Measurements from ENCODE around the gene NAV2.
A peak's percentile ranks its signal among the peaks of the same experiment; 100 is the strongest.

The NAV2 gene

DNA sequence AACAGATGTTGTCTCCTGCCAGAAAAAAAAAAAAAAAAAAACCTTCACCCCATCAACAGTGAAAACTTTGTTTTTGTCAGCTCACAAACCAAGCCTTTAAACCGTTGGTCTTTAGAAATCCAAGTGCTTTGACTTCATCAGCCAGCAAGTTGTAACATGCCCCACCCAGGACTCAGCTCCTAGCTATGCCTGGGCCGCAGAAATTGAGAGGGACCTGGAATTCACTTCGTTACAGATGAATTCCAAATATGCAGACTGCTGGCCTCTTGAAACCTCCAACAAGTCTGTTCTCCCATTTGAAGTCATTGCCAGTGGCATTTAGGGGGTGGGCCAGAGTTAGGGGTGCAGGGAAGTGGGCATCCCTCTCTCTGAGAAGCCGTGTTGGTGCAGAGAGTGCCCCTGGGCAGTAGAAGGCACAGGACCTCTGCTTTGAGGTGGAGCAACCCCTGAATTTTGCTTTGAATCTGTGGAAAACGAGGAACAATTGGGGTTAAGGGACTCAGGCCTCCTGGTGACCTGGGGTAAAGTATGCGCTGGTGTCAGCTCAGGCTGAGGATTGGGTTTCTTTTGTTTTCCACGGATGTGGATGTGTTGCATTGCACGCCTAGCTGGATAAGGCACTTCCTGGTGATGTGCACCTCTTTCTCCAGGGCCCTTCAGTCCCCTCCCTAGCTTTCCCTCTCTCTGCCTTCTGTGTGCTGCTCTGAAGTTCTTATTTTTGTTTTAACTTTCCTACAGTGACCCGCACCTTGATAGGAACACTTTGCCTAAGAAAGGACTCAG lies 338.1 kb downstream of the NAV2 start:
- no peak for DNase-seq

DNA sequence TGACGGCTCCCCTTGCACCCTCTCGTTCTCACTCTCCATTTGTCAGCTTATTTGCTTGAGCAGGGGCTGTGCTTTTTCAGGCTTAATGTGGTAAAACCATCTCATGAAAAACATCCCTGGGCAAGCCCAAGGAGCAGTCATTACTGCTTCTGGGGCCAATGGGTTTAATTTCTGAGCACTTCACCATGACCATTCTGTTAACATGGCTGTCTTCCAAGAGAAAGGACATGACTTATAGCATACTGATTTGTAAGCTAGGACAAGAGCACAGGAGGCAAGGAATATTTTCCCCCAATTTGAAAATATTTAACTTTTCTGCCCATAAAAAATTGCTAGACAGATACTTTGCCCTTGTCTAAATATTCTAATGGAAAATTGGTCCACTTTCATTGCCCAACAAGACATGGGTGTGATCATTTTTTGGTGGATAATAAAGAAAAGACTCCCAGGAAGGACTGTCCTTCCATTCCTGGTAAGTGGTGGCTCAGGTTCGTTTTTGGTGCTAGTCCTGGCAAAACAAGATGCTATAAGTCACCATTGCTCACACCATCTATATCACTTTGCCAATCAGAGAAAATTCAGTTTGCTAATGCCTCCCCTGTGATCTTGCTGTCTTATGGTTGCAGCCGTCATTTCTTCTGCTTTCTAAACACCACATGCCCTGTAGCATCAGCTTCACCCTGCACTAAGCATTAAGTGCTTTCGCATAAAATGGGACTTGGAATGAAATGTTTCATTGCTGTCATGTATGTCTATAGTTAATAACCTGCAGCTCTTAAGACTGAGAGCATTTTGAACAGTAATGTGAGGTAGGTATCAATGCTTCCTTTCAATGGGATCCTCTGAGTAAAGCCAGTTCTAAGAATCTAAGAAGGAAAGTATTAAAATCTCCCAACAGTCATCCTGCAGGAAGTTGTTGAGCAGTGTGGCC lies 339.1 kb downstream of the NAV2 start:
- DNase-seq = no peak

DNA sequence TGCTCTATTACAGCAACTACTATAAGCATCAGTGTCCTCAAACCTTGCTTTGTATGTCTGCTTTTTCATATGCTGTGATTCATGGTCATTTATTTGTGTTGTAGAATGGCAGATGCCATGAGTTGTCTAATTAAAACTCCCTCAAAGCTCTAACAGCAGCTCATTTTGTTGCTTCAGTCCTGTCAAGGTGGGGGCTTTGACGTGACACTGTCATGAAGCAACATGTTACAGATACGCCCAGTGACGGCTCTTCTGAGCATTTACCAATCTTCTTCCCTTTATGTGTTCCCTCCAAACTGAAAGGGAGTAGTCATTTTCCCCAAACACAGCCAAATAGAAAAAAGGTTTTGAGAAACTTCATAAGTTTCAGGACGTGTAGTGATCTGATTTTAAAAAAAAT lies 340.9 kb downstream of the NAV2 start:
- DNase-seq = no peak

DNA sequence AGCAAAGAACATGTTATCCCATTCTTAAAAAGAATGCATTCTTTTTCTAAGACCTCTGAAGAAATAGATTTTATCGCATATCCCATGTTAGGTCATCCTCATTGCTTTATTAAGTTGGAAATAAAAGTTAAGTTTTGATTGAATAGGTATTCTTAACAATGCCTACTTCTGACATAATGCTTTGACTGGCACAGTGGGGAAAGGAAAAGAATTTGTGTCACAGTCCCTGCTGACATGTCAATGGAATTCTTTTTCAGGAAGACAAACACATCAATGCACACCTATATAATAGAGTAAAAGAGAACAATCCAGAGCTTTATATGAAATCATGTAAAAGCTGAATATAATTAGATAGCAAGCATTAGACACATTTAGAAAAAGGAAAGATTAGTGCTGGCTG lies 341.9 kb downstream of the NAV2 start:
- no peak for DNase-seq

DNA sequence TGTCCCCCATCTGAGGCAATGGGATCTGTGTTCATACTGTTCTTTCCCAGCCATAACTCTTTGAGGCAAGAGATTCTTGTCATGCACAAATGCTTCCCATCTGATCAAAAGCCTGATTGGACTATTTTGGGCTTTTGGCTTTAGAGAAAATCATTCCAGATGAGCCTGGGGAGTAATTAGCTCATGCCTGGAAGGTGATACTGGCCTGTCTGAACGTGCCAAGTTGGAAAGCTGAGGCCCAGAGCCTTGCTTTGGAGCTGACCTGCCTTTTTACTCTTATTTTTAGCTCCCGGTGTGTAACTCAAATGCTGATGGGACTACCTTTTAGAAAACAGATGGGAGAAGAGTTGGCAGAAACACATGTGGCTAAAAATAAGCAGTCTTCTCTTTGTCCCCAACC lies 342.7 kb downstream of the NAV2 start:
- peak; percentile 40 for DNase-seq

DNA sequence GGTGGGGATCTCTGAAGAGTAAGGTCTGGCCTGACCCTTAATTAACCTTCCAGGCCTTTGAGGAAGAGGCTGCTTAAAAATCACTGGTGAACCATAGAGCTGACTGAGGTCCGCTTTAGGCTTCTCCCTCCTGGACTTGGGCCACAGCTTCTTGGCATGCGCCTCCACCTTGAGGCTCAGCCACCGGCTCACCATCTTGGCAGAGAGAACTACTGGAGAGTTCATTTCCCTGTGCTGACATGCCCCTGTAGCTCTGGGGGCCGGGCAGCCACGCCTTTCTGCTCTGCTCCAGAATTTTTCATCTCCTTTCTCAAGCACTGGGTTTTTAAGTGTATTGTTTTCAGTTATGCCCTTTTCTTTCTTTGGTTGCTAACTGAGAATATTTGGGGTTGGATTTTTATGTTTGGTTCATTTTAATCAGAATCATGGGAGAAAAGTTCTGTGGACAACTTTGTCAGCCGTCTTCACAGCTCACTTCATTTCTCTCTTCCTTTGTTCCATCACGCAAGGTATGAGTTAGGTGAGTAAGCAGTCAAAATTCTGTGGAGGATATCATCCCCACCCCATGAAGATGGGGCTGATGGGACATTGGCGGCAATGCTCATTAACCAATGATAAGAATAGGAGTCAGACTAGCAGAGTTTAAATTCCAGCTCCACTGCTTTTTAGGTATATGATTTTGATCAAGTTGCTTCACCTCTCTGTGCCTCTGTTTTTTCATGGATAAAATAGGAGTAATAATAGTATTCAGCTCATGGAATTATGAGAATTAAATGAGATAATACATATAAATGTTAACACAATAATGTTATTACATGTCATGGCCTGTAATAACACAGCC lies 343.7 kb downstream of the NAV2 start:
- DNase-seq = no peak

DNA sequence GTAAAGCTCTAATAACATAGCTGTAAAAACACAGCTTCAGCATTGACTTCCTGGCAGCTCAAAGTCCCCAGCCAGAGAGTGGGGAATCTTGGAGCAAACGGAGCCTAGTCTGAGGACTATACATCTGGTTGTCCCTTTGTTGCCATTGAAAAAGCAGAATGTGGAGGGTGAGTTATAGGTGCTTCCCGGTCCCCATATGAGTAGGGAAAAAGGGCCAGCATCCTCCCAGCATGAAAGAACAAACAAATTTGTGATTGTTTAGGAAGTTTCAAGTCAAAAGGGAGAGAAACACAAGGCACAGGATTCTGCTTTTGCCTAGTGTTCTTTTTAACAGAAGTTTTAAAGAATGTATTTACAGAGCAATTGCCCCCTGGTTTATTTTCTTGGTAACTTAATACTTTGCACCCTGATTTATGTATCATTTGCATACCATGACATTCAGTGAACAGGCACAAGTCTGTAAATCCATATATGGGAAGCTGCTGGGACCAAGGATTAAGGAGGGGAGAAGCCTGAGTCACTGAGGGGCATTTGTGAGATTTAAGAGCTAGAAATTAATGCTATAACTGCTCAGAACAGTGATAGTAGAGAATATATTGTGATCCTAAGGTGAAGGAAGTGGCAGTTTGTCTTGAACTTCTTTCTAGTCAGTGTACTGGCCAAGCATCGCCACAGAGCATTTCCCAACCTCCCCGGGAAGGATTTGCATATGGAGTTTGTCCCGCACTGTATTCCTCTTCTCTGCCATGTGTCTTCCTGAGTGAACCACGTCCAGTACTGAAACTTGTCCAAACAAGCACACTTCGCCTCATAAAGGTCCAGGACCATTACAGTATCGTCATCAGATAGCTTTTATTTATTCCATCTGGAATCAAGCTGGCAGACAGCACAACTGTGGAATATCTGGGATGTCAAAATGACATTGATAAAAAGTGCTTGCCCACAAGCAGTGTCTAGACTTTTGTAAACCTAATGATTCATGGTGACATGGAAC lies 344.6 kb downstream of the NAV2 start:
- DNase-seq = no peak

DNA sequence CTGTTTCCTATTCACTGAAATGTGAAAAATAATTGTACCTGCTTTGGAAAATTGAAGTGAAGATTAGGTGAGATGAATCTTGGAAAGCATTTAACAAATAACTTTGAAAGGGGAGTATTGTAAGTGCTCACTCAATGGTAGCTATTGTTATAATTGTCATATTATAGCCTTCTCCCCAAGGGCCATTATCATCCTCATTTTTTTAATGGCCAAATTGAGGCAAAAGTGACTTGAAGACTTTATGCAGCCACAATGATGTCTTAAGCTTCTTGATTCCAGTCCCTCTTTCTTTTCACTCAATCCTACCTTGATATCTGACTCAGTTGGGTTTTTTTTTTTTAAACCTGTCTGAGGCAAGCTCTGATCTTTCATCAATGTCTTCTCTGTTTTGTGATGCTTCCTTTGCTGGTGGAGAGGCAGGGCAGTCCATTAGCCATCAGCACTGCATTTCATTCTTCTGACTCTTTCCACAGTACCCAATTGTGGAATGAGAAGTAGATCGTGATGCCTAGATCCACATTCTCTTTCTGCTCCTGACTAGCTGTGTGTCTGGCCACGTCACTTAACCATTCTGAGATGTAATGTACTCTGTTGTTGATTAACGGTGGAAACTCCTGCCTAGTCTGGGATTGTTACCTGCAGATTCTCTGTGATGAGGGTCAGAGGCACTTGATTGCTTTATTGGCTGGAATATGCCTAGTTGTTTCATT lies 346.3 kb downstream of the NAV2 start:
- DNase-seq = no peak

DNA sequence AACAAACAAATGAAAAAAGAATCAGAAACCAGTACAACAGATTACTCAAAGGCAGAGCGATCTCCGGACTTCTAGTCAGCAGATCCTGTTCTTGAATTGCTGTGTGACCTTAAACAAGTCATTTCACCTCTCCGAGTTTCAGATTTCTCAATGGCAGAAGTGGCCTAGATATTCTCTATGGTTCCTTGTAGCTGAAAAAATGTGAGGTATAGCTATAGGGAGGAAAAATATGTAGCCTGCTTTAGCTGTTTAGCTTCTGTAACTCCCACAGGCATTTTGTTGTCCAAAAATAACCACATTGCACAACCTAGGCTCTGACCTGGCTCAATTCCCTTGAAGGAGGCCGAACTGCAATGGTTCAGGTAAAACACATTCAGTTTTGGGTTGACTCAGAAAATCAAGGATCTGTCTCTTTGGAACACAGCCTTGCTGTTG lies 347.0 kb downstream of the NAV2 start:
- no peak for DNase-seq

DNA sequence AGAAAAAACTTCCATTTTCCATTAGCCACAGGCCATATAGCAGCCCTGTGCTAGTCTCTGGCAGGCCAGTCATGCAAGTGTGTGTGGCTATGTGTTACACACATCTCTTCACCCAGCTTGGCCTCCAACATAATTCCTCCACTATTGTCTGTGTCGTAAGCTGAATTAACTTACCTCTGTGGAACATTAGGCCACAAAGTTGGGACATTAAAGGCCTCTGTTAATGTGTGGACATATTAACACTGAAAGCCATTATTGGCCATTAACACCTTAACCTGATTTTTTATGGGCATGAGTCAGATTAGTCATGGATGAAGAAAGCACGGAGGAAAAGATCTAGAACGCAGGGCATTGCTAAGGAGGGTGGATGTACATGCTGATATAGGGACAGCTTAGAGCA lies 347.5 kb downstream of the NAV2 start:
- DNase-seq = no peak

DNA sequence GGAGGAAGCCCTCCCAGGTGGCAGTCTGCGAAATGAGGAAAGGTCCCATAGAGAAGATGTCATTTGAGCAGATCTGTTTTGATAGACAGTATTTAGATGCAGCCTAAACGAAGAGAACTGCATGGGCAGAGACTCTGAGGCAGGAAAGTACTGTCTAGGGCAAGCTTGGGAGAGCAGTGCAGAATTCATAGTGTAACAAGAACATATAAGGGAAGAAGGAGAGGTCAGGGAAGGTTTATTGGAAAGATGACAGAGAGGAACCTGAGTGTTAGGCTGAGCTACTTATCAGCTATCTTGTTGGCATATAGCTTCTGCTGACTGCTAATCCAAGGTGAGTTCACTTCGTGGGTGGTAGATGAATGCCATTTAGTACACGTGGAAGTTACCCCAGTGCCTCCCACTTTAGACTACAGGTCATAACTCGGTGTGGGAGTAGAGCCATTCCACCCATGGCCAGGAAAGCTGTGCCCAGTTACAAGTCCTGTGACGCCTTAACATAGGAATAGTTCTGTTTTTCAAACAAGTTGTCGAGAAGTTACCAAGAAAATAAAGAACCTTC lies 348.1 kb downstream of the NAV2 start:
- no peak for DNase-seq

DNA sequence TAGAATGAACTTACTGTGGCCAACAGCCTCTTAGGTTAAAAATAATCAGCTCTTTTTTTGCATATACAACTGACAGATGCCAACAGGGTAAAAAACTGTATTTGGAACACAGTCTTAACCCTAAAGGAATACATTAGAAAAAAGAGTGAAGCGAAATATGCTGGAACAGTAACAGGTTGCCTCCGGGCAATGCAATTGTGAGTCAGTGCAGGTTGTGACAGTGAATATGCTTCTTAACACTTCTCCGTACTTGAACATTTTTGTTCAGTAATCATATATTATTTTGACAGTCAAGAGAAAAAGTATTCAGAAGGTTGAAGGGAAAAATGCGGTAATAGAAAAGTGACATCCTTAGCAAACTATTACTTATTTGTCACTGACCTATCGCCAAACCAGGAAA lies 349.1 kb downstream of the NAV2 start:
- no peak for DNase-seq

DNA sequence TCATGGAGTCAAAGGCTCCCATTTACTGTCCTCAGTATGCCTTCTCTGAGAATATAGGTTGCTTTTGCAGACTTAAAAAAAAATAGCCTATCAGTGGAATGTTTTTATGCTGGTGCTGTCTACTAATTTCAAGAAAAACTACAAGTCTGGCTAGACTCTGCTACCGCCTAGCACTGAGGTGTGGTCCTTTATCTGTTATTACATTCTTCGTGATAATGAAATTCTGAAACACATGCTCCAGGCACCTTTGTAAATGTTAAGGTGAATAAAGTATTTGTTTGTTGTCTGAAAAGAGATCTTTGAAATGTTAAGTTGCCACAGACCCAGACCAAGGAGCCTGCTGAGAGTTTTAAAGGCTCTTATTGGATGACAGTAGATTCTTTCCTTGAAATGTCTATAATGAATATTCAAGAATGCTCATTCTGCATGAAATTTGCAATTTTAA lies 352.3 kb downstream of the NAV2 start:
- no peak for DNase-seq

DNA sequence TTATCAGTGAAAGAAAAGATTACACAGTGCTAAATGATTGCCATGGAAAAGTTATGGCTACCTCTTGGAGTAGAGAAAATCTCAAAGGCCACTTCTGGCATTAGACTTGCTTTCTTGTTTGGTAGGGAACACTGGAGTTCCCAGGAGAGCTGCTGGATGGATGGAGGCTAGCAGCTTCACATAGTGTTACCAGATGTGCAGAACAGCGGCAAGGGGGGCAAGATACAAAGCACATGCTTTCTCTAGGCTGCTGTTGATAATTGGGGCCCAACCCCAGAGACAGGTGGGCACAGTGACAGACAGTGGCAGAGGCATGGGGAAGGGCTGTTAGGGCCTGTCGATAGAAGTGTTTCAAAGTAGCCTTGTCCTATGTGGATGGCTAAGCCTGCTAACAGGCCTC lies 352.8 kb downstream of the NAV2 start:
- no peak for DNase-seq

DNA sequence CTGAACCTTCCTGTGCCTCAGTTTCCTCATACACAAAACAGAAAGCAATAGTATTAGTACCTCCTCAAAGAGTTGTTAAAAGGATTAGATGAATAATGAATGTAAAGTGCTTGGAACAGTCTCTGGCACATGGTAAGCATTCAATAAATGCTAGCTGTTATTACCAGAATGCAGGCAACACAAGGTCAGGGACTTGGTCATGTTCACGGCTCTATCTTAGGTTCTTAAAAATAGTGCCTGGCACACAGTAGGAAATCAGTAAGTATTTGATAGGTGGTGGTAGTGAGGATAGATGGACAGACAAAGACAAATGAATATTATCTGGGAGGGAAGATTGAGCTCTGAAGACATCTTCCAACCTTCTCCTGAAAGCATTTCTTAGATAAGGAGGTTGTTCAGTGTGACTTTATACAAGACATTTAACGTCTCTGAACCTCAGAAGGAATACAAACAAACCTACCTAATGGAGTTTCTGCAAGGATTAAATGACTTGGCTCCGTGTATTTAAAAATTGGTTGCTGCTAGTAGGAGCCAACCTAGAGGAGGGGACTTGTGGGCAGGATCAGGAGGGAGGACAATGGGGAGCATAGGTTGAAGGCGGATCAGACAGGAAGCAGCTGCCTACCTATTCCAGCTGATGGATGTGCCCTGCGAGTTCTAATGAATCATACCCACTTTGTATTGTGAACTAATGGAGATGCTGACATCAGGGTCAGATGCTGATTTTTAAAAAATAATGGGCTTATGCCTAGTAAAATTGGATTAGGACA lies 353.6 kb downstream of the NAV2 start:
- DNase-seq = no peak

DNA sequence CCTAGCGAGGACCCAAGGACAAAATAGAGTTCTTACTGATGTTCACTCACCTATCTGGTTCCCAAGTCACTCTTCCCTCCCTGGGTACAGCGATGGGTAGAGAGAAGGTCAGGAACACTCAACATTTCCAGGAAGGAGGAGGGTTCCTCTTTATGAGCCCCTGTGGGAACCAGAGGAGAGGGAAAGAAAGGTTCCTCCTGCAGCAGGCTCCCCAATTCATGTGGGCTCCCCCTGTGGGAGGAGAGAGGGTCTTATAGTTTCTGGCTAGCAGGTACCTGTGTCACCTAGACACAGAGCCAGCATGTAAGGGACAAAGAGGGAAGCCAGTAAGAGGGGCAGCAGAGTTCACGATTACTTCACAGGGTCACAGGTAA lies 354.1 kb downstream of the NAV2 start:
- DNase-seq = no peak

DNA sequence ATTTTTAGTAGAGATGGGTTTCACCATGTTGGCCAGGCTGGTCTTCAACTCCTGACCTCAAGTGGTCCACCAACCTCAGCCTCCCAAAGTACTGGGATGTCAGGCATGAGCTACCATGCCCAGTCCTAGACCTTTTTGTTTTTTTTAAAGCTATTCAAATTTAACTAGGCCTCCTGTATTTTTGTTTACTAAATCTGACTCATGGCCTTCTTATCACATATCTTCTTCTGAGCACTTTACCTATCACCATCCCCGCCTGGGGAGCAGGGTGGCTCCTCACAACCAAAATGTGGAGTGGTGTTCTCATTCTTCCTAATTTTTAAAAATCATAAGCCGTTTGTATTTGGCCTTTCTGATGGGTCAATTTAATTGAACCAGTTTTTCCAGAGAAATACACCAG lies 355.0 kb downstream of the NAV2 start:
- no peak for DNase-seq

DNA sequence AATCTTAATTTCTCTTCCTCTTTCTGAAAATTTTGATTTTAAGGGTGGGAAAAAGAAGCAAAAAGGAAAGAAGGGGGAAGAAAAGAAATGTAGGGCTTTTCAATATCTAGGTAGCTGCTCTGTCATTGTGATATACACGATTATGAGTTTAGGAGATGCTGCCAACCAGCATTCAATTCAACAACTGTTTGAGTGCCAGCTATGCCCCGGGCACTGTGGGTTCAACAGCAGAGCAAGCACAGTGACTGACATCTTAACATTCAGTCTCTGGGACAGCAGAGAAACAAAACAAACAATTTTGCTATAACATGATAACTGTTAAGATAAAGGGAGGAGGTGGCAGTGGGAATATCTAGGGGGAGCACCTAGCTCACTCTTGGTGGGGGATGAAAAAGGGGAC lies 356.1 kb downstream of the NAV2 start:
- no peak for DNase-seq

DNA sequence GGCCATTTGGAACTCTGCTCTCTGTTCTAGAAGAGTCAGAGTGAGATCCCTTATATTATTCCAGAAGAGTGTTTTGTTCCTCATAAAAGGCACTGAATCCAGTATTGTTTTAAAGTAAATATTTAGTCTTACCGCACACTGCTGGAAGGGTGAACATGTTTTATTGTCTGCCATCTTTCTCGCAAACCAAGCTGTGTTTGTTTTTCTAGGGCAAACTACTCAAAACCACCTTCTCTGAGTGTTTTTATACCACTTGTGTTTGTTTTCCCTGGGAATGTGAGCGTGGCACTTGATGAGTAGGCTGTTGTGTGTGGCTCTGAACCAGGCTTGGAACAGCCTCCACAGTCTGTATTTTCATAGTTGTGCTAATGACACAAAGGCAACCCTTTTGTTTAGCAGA lies 357.8 kb downstream of the NAV2 start:
- no peak for DNase-seq

DNA sequence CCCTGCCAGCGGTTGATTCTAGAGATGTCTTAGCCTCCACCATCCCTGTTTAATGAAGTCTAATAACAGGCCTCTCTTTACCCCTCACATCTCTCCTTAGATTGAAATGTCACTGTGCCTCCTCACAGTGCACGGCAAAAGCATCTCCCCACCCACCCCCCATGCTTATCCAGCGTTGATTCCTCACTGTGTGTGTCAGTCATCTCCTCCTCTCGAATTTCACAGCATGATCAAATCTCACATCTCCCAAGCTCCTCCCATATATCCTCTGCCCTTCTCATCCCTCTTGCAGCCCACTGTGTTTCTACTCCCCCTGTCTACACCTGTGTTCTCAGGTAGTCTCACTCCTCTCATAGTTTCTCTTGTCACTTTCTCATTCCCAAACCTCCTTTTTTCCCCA lies 363.0 kb downstream of the NAV2 start:
- DNase-seq = no peak

Data from NCI-H1105 (cell line).